CD4-positive, alpha-beta T cell treated with Interleukin-12 subunit alpha and Interleukin-12 subunit beta, for 1 hour (primary cell): ENCODE measurements around the gene PPA2.

ENCODE experiments used
- DNase-seq: peaks from one replicate; pipeline ENCODE4 v3.0.0-alpha.2; 2020

PPA2 gene

GRCh38 chr4:105386012-105386411 is 87.8 kb downstream of the PPA2 start:
- no peak for DNase-seq

GRCh38 chr4:105374071-105374470 is 99.8 kb downstream of the PPA2 start:
- no peak for DNase-seq

GRCh38 chr4:105373324-105373723 is 100.5 kb downstream of the PPA2 start:
- DNase-seq: no peak

GRCh38 chr4:105369988-105370387 is 103.9 kb downstream of the PPA2 start:
- DNase-seq: no peak

GRCh38 chr4:105361053-105361452 is 112.8 kb downstream of the PPA2 start:
- DNase-seq: no peak

- no peak for DNase-seq
Observed at GRCh38 chr4:105357258-105357980, 116.4 kb downstream of the PPA2 start.

GRCh38 chr4:105356194-105356593 is 117.7 kb downstream of the PPA2 start:
- no peak for DNase-seq

GRCh38 chr4:105352826-105353225 is 121.0 kb downstream of the PPA2 start:
- no peak for DNase-seq

GRCh38 chr4:105351861-105352260 is 122.0 kb downstream of the PPA2 start:
- DNase-seq: no peak

GRCh38 chr4:105350859-105351490 is 122.9 kb downstream of the PPA2 start:
- DNase-seq: no peak

- DNase-seq: no peak
Observed at GRCh38 chr4:105348719-105349118, 125.1 kb downstream of the PPA2 start.

- no peak for DNase-seq
Observed at GRCh38 chr4:105346869-105347268, 127.0 kb downstream of the PPA2 start.

- DNase-seq: no peak
Observed at GRCh38 chr4:105345838-105346237, 128.0 kb downstream of the PPA2 start.

- DNase-seq: no peak
Observed at GRCh38 chr4:105345358-105345757, 128.5 kb downstream of the PPA2 start.

- no peak for DNase-seq
Observed at GRCh38 chr4:105344141-105344540, 129.7 kb downstream of the PPA2 start.

GRCh38 chr4:105343146-105343931 is 130.5 kb downstream of the PPA2 start:
- no peak for DNase-seq

- no peak for DNase-seq
Observed at GRCh38 chr4:105329081-105329480, 144.8 kb downstream of the PPA2 start.

GRCh38 chr4:105327956-105328355 is 145.9 kb downstream of the PPA2 start:
- DNase-seq: no peak

- DNase-seq: no peak
Observed at GRCh38 chr4:105327222-105327621, 146.6 kb downstream of the PPA2 start.
